AG04450 (cell line): ENCODE results near the gene KLK14. TPM values are rescaled to one million over a fixed set of nuclear protein-coding genes. Genes with fewer than 3 reads are reported as not detected.

ENCODE experiments used
- CTCF ChIA-PET: fragments of 300-600, 350-600 bp; formaldehyde crosslinking; extraction: SDS; loops from one replicate; lab custom pipeline; 2022; ENCODE audit warnings: antibody characterized with exemption, inconsistent platforms; lab: Charles Lee
- POLR2A ChIA-PET: fragments of 350-600 bp; formaldehyde crosslinking; extraction: SDS; loops from one replicate; lab custom pipeline; 2021; ENCODE audit warnings: antibody characterized with exemption, inconsistent platforms; lab: Yijun Ruan, JAX
- DNase-seq: peaks from one replicate; pipeline ENCODE4 v3.0.0-alpha.2; 2011; ENCODE audit warnings: low read depth, low spot score
- H3K27ac ChIP-seq: one replicate; pipeline ENCODE4 v1.5.1; 2012; ENCODE audit warnings: low read depth, low read length, control low read depth
- H3K27me3 ChIP-seq: one replicate; pipeline ENCODE4 v1.6.0; 2012; ENCODE audit warnings: low read length; ENCODE audit not compliant: control insufficient read depth, insufficient read depth
- H3K4me3 ChIP-seq: 2 replicates; pipeline ENCODE4 v1.5.1; 2011; ENCODE audit warnings: mild to moderate bottlenecking, low read depth, low read length, control low read depth
- H3K9me3 ChIP-seq: 2 replicates; pipeline ENCODE4 v1.5.1; 2012; ENCODE audit warnings: low read length; ENCODE audit not compliant: control insufficient read depth, insufficient read depth
- CTCF ChIP-seq: IDR thresholded peaks from 2 replicates; pipeline ENCODE4 v1.5.1; 2011; ENCODE audit warnings: low read depth, low read length, control low read depth, inconsistent platforms
- polyA plus RNA-seq: library from polyadenylated mRNA; depleted of rRNA; stranded (reverse); fragments of >200 nt; gene quantifications from 2 replicates; pipeline ENCODE4 v1.2.3, GENCODE V29; 2011

KLK14 gene
- polyA plus RNA-seq, 1 experiment: not detected

- no peak for TF ChIP-seq CTCF
- Histone ChIP-seq H3K9me3 (peaks cover 10% of the 10 kb centered on the region; the same call in 1 of the 2 replicates), H3K27ac (no peak overlapping the region), H3K4me3 (no peak overlapping the region), H3K27me3 (peaks cover 2% of the 10 kb centered on the region)
- DNase-seq: no peak
- CTCF ChIA-PET: no interaction called here
- POLR2A ChIA-PET: no interaction called here
Observed at GRCh38 chr19:51076631-51077213, 6.0 kb downstream of the KLK14 start.

- no peak for DNase-seq
- ChIA-PET POLR2A (no interaction called here), CTCF (no interaction called here)
- H3K27me3 ChIP-seq: peaks cover 2% of the 10 kb centered on the region
- H3K27ac ChIP-seq: no peak overlapping the region
- no peak overlapping the region for H3K4me3 ChIP-seq
- peaks cover 10% of the 10 kb centered on the region; the same call in 1 of the 2 replicates for H3K9me3 ChIP-seq
- no peak for TF ChIP-seq CTCF
Observed at GRCh38 chr19:51075998-51076397, 6.7 kb downstream of the KLK14 start.

- no peak for TF ChIP-seq CTCF
- Histone ChIP-seq H3K27me3 (peaks cover under 1% of the 10 kb centered on the region), H3K9me3 (no peaks in the 10 kb centered on the region), H3K4me3 (no peak overlapping the region), H3K27ac (no peak overlapping the region)
- POLR2A ChIA-PET: no interaction called here
- CTCF ChIA-PET: no interaction called here
- no peak for DNase-seq
Observed at GRCh38 chr19:51071095-51071405, 11.6 kb downstream of the KLK14 start.

GRCh38 chr19:51070334-51071094 is 12.2 kb downstream of the KLK14 start:
- Histone ChIP-seq H3K9me3 (no peaks in the 10 kb centered on the region), H3K27ac (no peak overlapping the region), H3K4me3 (no peak overlapping the region), H3K27me3 (no peaks in the 10 kb centered on the region)
- no peak for TF ChIP-seq CTCF
- ChIA-PET POLR2A (no interaction called here), CTCF (no interaction called here)
- no peak for DNase-seq

- ChIA-PET POLR2A (no interaction called here), CTCF (no interaction called here)
- Histone ChIP-seq H3K4me3 (no peak overlapping the region), H3K9me3 (peaks cover 5% of the 10 kb centered on the region; the same call in 1 of the 2 replicates), H3K27ac (no peak overlapping the region), H3K27me3 (no peaks in the 10 kb centered on the region)
- no peak for DNase-seq
- TF ChIP-seq CTCF: no peak
Observed at GRCh38 chr19:51066393-51067186, 16.1 kb downstream of the KLK14 start.
